Activated CD4-positive, alpha-beta T cell treated with anti-CD3 and anti-CD28 coated beads for 1 hour (primary cell): ENCODE results near the gene TSC2.

ENCODE experiments used
- DNase-seq: peaks from one replicate; pipeline ENCODE4 v3.0.0-alpha.2; 2020

TSC2 gene

GRCh38 chr16:2047330-2048115 lies at the start of gene TSC2, which contains the start of gene NTHL1:
TSC2 (plus strand) TSS chr16:2047985; CDS start chr16:2048616, 631 bp downstream.
NTHL1 (minus strand) TSS chr16:2047834; CDS start chr16:2047823, 11 bp downstream.
- peak; percentile 86 for DNase-seq

GRCh38 chr16:1998360-1998835 lies 49.4 kb upstream of the TSC2 start:
- no peak for DNase-seq

- DNase-seq = no peak
Measured at GRCh38 chr16:1998852-1999801, 48.7 kb upstream of the TSC2 start.

GRCh38 chr16:1999866-2000514 lies 47.8 kb upstream of the TSC2 start:
- no peak for DNase-seq

GRCh38 chr16:2001035-2001434 lies 46.8 kb upstream of the TSC2 start:
- no peak for DNase-seq

- DNase-seq = no peak
Measured at GRCh38 chr16:2001456-2002355, 46.1 kb upstream of the TSC2 start.

- no peak for DNase-seq
Measured at GRCh38 chr16:2002406-2003230, 45.2 kb upstream of the TSC2 start.

GRCh38 chr16:2003231-2003826 lies 44.5 kb upstream of the TSC2 start:
- DNase-seq = no peak

GRCh38 chr16:2003827-2004641 lies 43.8 kb upstream of the TSC2 start:
- DNase-seq = peak; percentile 73

- DNase-seq = no peak
Measured at GRCh38 chr16:2004795-2005517, 42.8 kb upstream of the TSC2 start.

- no peak for DNase-seq
Measured at GRCh38 chr16:2005646-2006045, 42.1 kb upstream of the TSC2 start.

GRCh38 chr16:2006317-2006716 lies 41.5 kb upstream of the TSC2 start:
- no peak for DNase-seq

GRCh38 chr16:2007081-2007836 lies 40.5 kb upstream of the TSC2 start:
- no peak for DNase-seq

- DNase-seq = no peak
Measured at GRCh38 chr16:2008009-2008526, 39.7 kb upstream of the TSC2 start.

GRCh38 chr16:2008631-2009163 lies 39.1 kb upstream of the TSC2 start:
- DNase-seq = no peak

- no peak for DNase-seq
Measured at GRCh38 chr16:2009164-2009711, 38.5 kb upstream of the TSC2 start.

GRCh38 chr16:2009791-2010510 lies 37.8 kb upstream of the TSC2 start, which contains the start of gene ZNF598:
ZNF598 (minus strand) TSS chr16:2009821.
- peak; percentile 68 for DNase-seq
